ENCODE results near the gene USP20.

USP20 gene

DNA sequence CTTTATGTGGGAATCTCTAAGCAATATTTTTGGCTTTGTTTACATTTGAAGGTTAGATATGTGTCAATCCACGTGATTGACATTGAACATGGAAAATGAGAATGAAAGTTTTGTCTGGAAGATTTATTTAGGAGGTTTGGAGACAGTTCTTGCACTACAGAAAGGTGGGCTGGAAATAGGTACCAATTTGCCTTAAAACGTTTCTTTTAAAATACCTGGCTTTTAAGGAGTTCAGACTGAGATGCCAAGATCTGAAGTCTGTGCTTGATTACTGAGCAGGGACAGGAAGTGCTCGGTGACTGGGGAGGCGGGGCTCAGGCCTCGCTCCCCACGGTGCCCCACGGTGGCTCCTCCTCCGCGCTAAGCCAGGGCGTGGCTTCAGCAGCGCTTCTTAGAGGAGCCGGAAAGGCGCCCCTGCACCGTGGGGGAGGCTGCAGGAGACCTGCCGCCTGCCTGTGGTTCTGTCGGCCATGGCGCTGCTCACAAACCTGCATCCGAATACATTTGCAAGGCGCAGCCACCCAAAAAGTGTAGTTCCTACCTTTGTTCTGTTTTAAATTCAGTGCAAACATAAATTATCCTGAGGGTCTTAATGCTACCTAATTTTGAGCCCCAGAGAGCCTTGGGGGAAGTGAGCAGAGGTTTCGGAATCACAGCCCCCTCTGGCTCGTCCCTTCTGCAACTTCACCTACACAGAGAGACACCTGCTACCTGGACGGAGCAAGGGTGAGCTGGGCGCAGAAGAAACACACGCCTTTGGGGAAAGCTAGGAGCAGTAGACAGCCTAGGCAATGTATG lies 49.2 kb downstream of the USP20 start:
- no peak for TF ChIP-seq CTCF (IDR thresholded peaks at IDR 0.05; ENCODE audit: low read depth, low read length)
- H3K4me3 ChIP-seq (ENCODE audit: low read depth, low read length) = peak overlapping the region; percentile 2
- in situ Hi-C loops (cut with HindIII; ENCODE audit: low sequenced_read_pairs) = no loop called here
- DNase-seq (ENCODE audit: low read depth, low spot score) = peak; percentile 72

GRCh38 chr9:129885018-129885669 lies 49.9 kb downstream of the USP20 start:
- peak; percentile 16 for TF ChIP-seq CTCF (IDR thresholded peaks at IDR 0.05; ENCODE audit: low read depth, low read length)
- DNase-seq (ENCODE audit: low read depth, low spot score) = no peak
- H3K4me3 ChIP-seq (ENCODE audit: low read depth, low read length) = no peak overlapping the region
- in situ Hi-C loops (cut with HindIII; ENCODE audit: low sequenced_read_pairs) = no loop called here

DNA sequence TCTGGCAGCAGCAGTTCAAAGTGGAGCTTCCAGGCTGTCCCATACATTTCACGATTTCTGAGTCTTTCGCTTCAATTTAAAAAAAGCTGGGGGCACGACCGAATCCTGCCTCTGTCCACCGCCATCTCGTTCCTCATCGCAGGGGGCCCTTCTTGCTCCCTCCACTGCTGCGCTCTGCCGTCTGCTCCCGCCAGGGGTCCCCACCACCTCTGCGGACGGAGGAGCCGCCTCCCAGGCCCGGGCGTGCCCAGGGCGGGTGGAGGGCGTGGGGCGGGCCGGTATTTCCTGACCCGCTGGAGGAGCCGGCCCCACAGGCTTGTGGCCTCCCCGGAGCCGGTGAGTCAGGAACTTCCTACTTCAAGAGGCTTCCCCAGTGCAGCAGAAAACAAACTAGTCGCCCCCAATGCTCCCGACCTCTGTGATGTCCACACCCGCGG lies 50.4 kb downstream of the USP20 start:
- in situ Hi-C loops (cut with HindIII; ENCODE audit: low sequenced_read_pairs) = no loop called here
- DNase-seq (ENCODE audit: low read depth, low spot score) = peak; percentile 91
- H3K4me3 ChIP-seq (ENCODE audit: low read depth, low read length) = no peak overlapping the region
- peak; percentile 85 for TF ChIP-seq CTCF (IDR thresholded peaks at IDR 0.05; ENCODE audit: low read depth, low read length)

- in situ Hi-C loops (cut with HindIII; ENCODE audit: low sequenced_read_pairs) = no loop called here
- no peak for TF ChIP-seq CTCF (IDR thresholded peaks at IDR 0.05; ENCODE audit: low read depth, low read length)
- no peak overlapping the region for H3K4me3 ChIP-seq (ENCODE audit: low read depth, low read length)
- no peak for DNase-seq (ENCODE audit: low read depth, low spot score)
These were observed 51.2 kb downstream of the USP20 start for GRCh38 chr9:129886226-129887174.

- in situ Hi-C loops (cut with HindIII; ENCODE audit: low sequenced_read_pairs) = no loop called here
- DNase-seq (ENCODE audit: low read depth, low spot score) = peak; percentile 52
- peak; percentile 37 for TF ChIP-seq CTCF (IDR thresholded peaks at IDR 0.05; ENCODE audit: low read depth, low read length)
- H3K4me3 ChIP-seq (ENCODE audit: low read depth, low read length) = no peak overlapping the region
These were observed 52.4 kb downstream of the USP20 start for GRCh38 chr9:129887334-129888292.
